Stomach (tissue), 9 donors: ENCODE results near the gene PSMD1. TPM values are rescaled to one million over a fixed set of nuclear protein-coding genes. Genes with fewer than 3 reads are reported as not detected.

ENCODE experiments used
- DNase-seq, 2 donors: peaks; one replicate each; pipeline versions ENCODE4 v3.0.0 to v3.0.0-alpha.2; 2013 to 2019
- H3K27ac ChIP-seq, 5 donors: fragments of 200-600 bp in 4 of 5; sonication (generic) in 4 of 5; one replicate each; pipeline ENCODE4 v1.5.1; 2013 to 2019; ENCODE audit warnings: mild to moderate bottlenecking in 1 of 5, moderate library complexity in 1 of 5
- H3K27me3 ChIP-seq, 3 donors: fragments of 200-600 bp; sonication (generic); one replicate each; pipeline ENCODE4 v1.5.1; 2017 to 2019; ENCODE audit warnings: mixed run types in 1 of 3
- H3K36me3 ChIP-seq, 4 donors: fragments of 200-600 bp; sonication (generic); 1 replicate in 3 of 4; 2 replicates in 1 of 4; pipeline ENCODE4 v1.5.1; 2016 to 2019
- H3K4me1 ChIP-seq, 4 donors: fragments of 200-600 bp; sonication (generic); one replicate each; pipeline ENCODE4 v1.5.1; 2016 to 2019
- H3K4me3 ChIP-seq, 4 donors: fragments of 200-600 bp; sonication (generic) in 3 of 4; one replicate each; pipeline ENCODE4 v1.5.1; 2016 to 2019; ENCODE audit warnings: mild to moderate bottlenecking in 1 of 4
- H3K9me3 ChIP-seq, 4 donors: fragments of 200-600 bp; sonication (generic); one replicate each; pipeline ENCODE4 v1.5.1; 2016 to 2019
- EP300 ChIP-seq: sonication (generic); formaldehyde crosslinking; IDR thresholded peaks from one replicate; pipeline ENCODE4 v1.6.1; 2017; ENCODE audit warnings: antibody characterized with exemption
- POLR2A ChIP-seq, 4 donors: fragments of 450-650 bp; IDR thresholded peaks; one replicate each; pipeline ENCODE4 v1.6.1; 2016; ENCODE audit warnings: antibody characterized with exemption in 4 of 4, control low read depth in 2 of 4, mild to moderate bottlenecking in 1 of 4, moderate library complexity in 1 of 4
- POLR2AphosphoS5 ChIP-seq, 3 donors: sonication (generic); formaldehyde crosslinking; IDR thresholded peaks; one replicate each; pipeline ENCODE4 v1.6.1; 2016; ENCODE audit warnings: antibody characterized with exemption in 3 of 3
- WGBS, 5 donors: extraction: QIAGEN DNeasy Blood & Tissue Kit in 3 of 5; methylation state at CpG; one replicate each; pipeline versions ENCODE4 v1.1.5 to v1.1.7; 2013 to 2018; 5-methylcytosine and 5-hydroxymethylcytosine counted together
- intact Hi-C: fragments of 100-400 bp; cut with DNase I; formaldehyde crosslinking; loops from one replicate; pipeline ENCODE4 v1.15.1; 2023; ENCODE audit warnings: low total_unique reads
- polyA plus RNA-seq, 3 donors: library from polyadenylated mRNA; stranded (reverse); fragments of 200-250 nt; gene quantifications; one replicate each; pipeline ENCODE4 v1.2.3, GENCODE V29; 2013
- total RNA-seq, 5 donors: library from RNA; depleted of rRNA; stranded (reverse); fragments of >200 nt; gene quantifications; one replicate each; pipeline versions ENCODE4 v1.1.0 to v1.2.3, GENCODE V29; 2014 to 2016
- TF ChIP-seq, protein P1 (sequence below), 7 experiments: fragments of 450-650 bp in 4 of 7; fragments of 200-600 bp in 3 of 7; sonication (generic) in 3 of 7; IDR thresholded peaks; one replicate each; pipeline ENCODE4 v1.5.1; 2016 to 2019; ENCODE audit warnings: antibody characterized with exemption in 7 of 7, control low read depth in 2 of 7, mild to moderate bottlenecking in 1 of 7
- donor health status: healthy with polysubstance abuse.
- donor health status: Bipolar disorder and iron deficiency.
- donor health status: healthy.

PSMD1 gene
- total and polyA plus RNA-seq, 8 donors, result 31.9 to 96.4 (median 45.6) TPM

DNA sequence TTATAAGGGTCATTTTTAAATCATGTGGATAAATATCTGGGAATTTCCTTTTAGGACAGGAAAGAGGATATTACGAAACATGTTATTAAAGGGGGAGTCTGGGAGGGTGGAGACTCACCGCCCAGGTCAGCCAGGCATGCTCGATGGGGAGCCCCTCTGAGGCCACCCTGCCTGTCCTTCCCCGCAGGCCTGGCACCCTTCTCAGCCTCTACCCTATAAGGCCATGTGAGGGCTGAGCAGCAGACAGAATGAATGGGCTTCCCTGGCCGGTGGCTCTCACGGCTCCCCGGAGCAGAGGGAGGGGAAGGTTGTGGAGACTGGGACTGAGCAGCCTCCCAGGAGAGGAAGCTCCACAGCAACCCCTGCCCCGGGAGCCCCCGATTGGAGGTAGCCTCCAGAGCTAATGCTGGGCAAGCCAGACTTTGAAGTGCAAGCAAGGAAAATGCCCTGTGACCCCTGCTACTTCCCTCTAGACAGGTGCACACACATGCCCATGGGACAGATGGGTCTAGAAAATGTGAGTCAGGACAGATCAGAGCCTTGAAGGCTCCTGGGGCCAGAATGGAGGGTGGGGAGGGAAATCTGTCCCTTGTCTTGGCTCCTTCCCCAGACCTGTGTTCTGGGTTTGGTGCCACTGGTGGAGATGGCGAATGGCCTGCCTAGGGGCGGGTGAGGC is 128.5 kb downstream of the PSMD1 start:
- H3K4me3 ChIP-seq, result no peak overlapping the region
- H3K27ac ChIP-seq, result peak overlapping the region in 3 of 5 donors; percentile 12 to 45 (median 26)
- no peaks in the 10 kb centered on the region for H3K9me3 ChIP-seq
- TF ChIP-seq POLR2A (IDR thresholded peaks at IDR 0.05) (no peak), EP300 (no peak), POLR2AphosphoS5 (IDR thresholded peaks at IDR 0.05) (no peak)
- TF ChIP-seq, protein P1, sequence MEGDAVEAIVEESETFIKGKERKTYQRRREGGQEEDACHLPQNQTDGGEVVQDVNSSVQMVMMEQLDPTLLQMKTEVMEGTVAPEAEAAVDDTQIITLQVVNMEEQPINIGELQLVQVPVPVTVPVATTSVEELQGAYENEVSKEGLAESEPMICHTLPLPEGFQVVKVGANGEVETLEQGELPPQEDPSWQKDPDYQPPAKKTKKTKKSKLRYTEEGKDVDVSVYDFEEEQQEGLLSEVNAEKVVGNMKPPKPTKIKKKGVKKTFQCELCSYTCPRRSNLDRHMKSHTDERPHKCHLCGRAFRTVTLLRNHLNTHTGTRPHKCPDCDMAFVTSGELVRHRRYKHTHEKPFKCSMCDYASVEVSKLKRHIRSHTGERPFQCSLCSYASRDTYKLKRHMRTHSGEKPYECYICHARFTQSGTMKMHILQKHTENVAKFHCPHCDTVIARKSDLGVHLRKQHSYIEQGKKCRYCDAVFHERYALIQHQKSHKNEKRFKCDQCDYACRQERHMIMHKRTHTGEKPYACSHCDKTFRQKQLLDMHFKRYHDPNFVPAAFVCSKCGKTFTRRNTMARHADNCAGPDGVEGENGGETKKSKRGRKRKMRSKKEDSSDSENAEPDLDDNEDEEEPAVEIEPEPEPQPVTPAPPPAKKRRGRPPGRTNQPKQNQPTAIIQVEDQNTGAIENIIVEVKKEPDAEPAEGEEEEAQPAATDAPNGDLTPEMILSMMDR (IDR thresholded peaks at IDR 0.05), result no peak
- H3K36me3 ChIP-seq, result no peaks in the 10 kb centered on the region
- H3K4me1 ChIP-seq, result peaks cover 11 to 42% (median 18%) of the 10 kb centered on the region in 4 donors
- peak in 1 of 2 donors; percentile 21 for DNase-seq
- H3K27me3 ChIP-seq, result no peaks in the 10 kb centered on the region
- WGBS, 5 donors, result 70 to 83% (median 74%) methylated on average over 10 to 11 of the region's 11 CpGs
- intact Hi-C loops, result no loop called here

DNA sequence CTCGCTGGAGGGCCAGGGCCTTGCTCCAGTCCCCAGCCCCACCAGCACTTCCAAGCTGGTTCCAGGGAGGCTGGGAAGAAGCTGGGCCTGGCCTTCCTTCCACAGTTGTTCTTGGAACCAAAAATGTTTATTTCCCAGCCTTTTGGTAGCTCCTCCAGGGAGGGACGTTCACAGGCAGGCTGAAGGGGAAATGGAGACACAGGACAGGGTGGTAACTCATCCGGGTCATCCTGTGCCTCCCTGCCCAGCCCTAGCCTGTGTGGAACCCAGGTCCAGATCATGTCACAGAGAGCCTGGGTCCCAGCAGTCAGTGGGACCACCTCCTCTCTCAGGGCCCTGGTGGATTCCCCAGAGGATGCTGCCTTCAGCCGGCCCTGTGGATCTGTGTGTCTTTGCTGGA is 129.2 kb downstream of the PSMD1 start:
- no peaks in the 10 kb centered on the region for H3K9me3 ChIP-seq
- DNase-seq, result peak in 1 of 2 donors; percentile 21
- H3K36me3 ChIP-seq, result no peaks in the 10 kb centered on the region
- H3K27me3 ChIP-seq, result peaks cover 0 to 3% (median 0%) of the 10 kb centered on the region in 3 donors
- intact Hi-C loops, result no loop called here
- peak overlapping the region in 3 of 5 donors; percentile 12 to 45 (median 26) for H3K27ac ChIP-seq
- WGBS, 5 donors, result 57 to 80% (median 70%) methylated on average over 3 to 4 of the region's 4 CpGs
- TF ChIP-seq EP300, result no peak
- TF ChIP-seq, protein P1 (IDR thresholded peaks at IDR 0.05), result no peak
- no peak for TF ChIP-seq POLR2AphosphoS5 (IDR thresholded peaks at IDR 0.05)
- TF ChIP-seq POLR2A (IDR thresholded peaks at IDR 0.05), result no peak
- H3K4me1 ChIP-seq, result peaks cover 17 to 42% (median 25%) of the 10 kb centered on the region in 4 donors
- H3K4me3 ChIP-seq, result no peak overlapping the region

DNA sequence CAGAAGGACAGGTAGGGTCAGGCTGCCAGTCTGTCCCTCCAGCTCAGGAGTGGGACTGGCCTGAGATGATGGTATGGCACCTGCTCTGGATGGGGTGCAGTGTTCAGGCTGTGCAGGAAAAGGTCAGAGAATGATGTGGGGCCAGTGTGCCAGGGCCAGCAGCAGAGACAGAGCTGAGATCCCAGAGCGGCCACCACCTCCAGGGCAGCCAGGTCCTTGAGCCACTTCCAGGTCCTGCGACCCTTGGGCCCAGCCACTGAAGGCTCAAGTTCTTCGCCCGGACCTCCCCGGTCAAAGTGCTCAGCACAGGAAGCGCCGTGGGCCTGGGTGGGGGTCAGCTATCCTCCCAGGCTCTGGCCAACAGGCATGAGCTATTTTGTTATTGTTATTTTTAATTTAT is 129.7 kb downstream of the PSMD1 start:
- WGBS, 5 donors, result 87 to 98% (median 93%) methylated on average over 7 of the region's 7 CpGs
- H3K27ac ChIP-seq, result peak overlapping the region in 2 of 5 donors; percentile 12 to 26

DNA sequence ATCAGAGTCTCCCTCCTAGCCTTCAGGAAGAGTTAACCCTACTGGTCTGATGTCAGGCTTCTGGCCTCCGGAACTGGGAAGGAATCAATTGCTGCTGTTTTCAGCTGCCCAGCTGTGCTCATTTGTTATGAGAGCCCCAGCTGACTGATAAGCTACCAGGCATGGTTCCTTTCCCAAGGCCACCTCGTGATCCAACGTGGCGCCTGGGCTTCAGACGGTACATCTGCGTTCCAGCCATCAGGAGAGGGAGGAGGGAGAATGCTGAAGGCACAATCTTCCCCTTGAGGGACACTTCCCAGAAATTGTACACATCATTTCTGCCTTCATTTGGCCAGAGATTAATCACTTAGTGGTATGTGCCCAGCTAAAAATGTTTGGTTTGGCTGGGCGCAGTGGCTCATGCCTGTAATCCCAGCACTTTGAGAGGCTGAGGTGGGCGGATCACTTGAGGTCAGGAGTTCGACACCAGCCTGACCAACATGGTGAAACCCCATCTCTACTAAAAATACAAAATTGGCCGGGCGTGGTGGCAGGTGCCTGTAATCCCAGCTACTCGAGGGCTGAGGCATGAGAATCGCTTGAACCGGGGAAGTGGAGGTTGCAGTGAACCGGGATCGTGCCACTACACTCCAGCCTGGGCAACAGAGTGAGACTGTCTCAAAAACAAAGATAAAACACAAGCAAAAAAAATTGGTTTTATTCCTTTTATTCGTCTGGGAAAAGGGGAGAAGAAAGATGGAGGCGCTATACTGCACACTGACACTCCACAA is 131.3 kb downstream of the PSMD1 start:
- Histone ChIP-seq H3K36me3 (no peaks in the 10 kb centered on the region), H3K27me3 (peaks cover 0 to 5% (median 0%) of the 10 kb centered on the region in 3 donors), H3K4me1 (peaks cover 22 to 52% (median 36%) of the 10 kb centered on the region in 4 donors), H3K4me3 (no peak overlapping the region), H3K9me3 (no peaks in the 10 kb centered on the region), H3K27ac (peak overlapping the region in 3 of 5 donors; percentile 14 to 92 (median 38))
- WGBS, 5 donors, result 72 to 78% (median 74%) methylated on average over 18 of the region's 18 CpGs
- TF ChIP-seq EP300 (peak; percentile 48), POLR2AphosphoS5 (IDR thresholded peaks at IDR 0.05) (no peak)
- peak in 1 of 2 donors; percentile 22 for DNase-seq
- intact Hi-C loops, result no loop called here

More for the DNA sequence above, 129.7 kb downstream of the PSMD1 start:
- intact Hi-C loops, result no loop called here
- peaks cover 21 to 42% (median 29%) of the 10 kb centered on the region in 4 donors for H3K4me1 ChIP-seq
- H3K27me3 ChIP-seq, result peaks cover 0 to 5% (median 0%) of the 10 kb centered on the region in 3 donors
- no peaks in the 10 kb centered on the region for H3K36me3 ChIP-seq
- DNase-seq, result peak in 1 of 2 donors; percentile 5
- H3K4me3 ChIP-seq, result no peak overlapping the region
- H3K9me3 ChIP-seq, result no peaks in the 10 kb centered on the region
- TF ChIP-seq EP300 (no peak), POLR2A (IDR thresholded peaks at IDR 0.05) (no peak), POLR2AphosphoS5 (IDR thresholded peaks at IDR 0.05) (no peak)
- TF ChIP-seq, protein P1 (IDR thresholded peaks at IDR 0.05), result no peak
